Measurements from ENCODE around the gene PRDM10.

The PRDM10 gene

GRCh38 chr11:130006929-130007328 lies 4.3 kb upstream of the PRDM10 start:
- DNase-seq (ENCODE audit: low spot score) = no peak

- no peak for DNase-seq (ENCODE audit: low spot score)
Measured at GRCh38 chr11:130003717-130004001, 1.0 kb upstream of the PRDM10 start.

- peak; percentile 97 for DNase-seq (ENCODE audit: low spot score)
Measured at GRCh38 chr11:130002846-130003716, 446 bp upstream of the PRDM10 start.

GRCh38 chr11:130001461-130002351 lies 929 bp downstream of the PRDM10 start:
- peak; percentile 68 for DNase-seq (ENCODE audit: low spot score)

GRCh38 chr11:130000552-130001176 lies 2.0 kb downstream of the PRDM10 start:
- DNase-seq (ENCODE audit: low spot score) = no peak

GRCh38 chr11:129999407-129999806 lies 3.2 kb downstream of the PRDM10 start:
- DNase-seq (ENCODE audit: low spot score) = no peak

- DNase-seq (ENCODE audit: low spot score) = no peak
Measured at GRCh38 chr11:129998905-129999304, 3.7 kb downstream of the PRDM10 start.

GRCh38 chr11:129998107-129998506 lies 4.5 kb downstream of the PRDM10 start:
- no peak for DNase-seq (ENCODE audit: low spot score)

GRCh38 chr11:129997513-129997912 lies 5.1 kb downstream of the PRDM10 start:
- no peak for DNase-seq (ENCODE audit: low spot score)

- DNase-seq (ENCODE audit: low spot score) = no peak
Measured at GRCh38 chr11:129996113-129996870, 6.3 kb downstream of the PRDM10 start.

GRCh38 chr11:129995163-129995562 lies 7.5 kb downstream of the PRDM10 start:
- no peak for DNase-seq (ENCODE audit: low spot score)

- peak; percentile 70 for DNase-seq (ENCODE audit: low spot score)
Measured at GRCh38 chr11:129992161-129992944, 10.3 kb downstream of the PRDM10 start.

GRCh38 chr11:129989149-129989813 lies 13.4 kb downstream of the PRDM10 start:
- no peak for DNase-seq (ENCODE audit: low spot score)

- no peak for DNase-seq (ENCODE audit: low spot score)
Measured at GRCh38 chr11:129987950-129988349, 14.7 kb downstream of the PRDM10 start.

GRCh38 chr11:129985823-129986222 lies 16.8 kb downstream of the PRDM10 start:
- no peak for DNase-seq (ENCODE audit: low spot score)

- DNase-seq (ENCODE audit: low spot score) = no peak
Measured at GRCh38 chr11:129980086-129980485, 22.5 kb downstream of the PRDM10 start.

GRCh38 chr11:129979046-129979605 lies 23.5 kb downstream of the PRDM10 start:
- DNase-seq (ENCODE audit: low spot score) = no peak

- DNase-seq (ENCODE audit: low spot score) = no peak
Measured at GRCh38 chr11:129978447-129978846, 24.2 kb downstream of the PRDM10 start.

GRCh38 chr11:129976328-129976727 lies 26.3 kb downstream of the PRDM10 start:
- DNase-seq (ENCODE audit: low spot score) = no peak

- no peak for DNase-seq (ENCODE audit: low spot score)
Measured at GRCh38 chr11:129975543-129975942, 27.1 kb downstream of the PRDM10 start.
